Brain microvascular endothelial cell (primary cell): ENCODE measurements around the gene TFAP2A.

Experiments used
- DNase-seq: peaks from one replicate; pipeline ENCODE4 v3.0.0-alpha.2; 2020
- H3K27ac ChIP-seq: fragments of 250-450 bp; sonication (Bioruptor Pico); 2 replicates; pipeline ENCODE4 v1.5.1; 2020; ENCODE audit warnings: mild to moderate bottlenecking, moderate library complexity
- H3K27me3 ChIP-seq: fragments of 250-450 bp; sonication (Bioruptor Pico); replicated peaks from 2 replicates; pipeline ENCODE4 v1.5.1; 2020; ENCODE audit warnings: mild to moderate bottlenecking
- H3K36me3 ChIP-seq: fragments of 250-450 bp; sonication (Bioruptor Pico); replicated peaks from 2 replicates; pipeline ENCODE4 v1.5.1; 2020; ENCODE audit warnings: mild to moderate bottlenecking
- H3K4me3 ChIP-seq: 2 replicates; pipeline ENCODE4 v1.5.1; 2011; ENCODE audit warnings: low read depth, mild to moderate bottlenecking, control low read depth, low read length, moderate library complexity
- in situ Hi-C: cut with HindIII; loops from 2 replicates; pipeline ENCODE4 v1.10.0; 2017; ENCODE audit warnings: low sequenced_read_pairs, low pct_ligation_motif_present
- TF ChIP-seq, protein P1 (sequence below): IDR thresholded peaks from 2 replicates; pipeline ENCODE4 v1.5.1; 2011; ENCODE audit warnings: low read depth, mild to moderate bottlenecking, moderate library complexity, low read length, control low read depth, inconsistent platforms; ENCODE audit errors: missing control alignments

The TFAP2A gene

DNA sequence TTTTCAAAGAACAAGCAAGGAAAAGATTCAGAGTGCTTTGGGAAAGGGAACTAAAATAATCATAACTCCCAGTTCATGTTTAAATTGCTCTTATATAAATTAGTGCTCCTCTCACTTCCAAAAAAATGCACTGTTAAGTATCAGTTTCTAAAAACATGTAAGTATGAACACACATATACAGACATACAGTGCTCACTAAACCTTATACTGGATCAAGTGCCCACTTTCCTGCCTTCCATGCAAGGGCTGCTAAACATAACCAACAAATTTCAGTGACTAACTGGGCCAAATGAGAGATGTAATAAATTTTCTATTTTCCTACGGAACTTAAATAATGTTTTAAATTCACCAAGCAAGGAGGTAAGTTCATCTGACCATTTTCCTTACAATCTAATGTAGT, 6.4 kb downstream of the TFAP2A start:
- TF ChIP-seq, protein P1, sequence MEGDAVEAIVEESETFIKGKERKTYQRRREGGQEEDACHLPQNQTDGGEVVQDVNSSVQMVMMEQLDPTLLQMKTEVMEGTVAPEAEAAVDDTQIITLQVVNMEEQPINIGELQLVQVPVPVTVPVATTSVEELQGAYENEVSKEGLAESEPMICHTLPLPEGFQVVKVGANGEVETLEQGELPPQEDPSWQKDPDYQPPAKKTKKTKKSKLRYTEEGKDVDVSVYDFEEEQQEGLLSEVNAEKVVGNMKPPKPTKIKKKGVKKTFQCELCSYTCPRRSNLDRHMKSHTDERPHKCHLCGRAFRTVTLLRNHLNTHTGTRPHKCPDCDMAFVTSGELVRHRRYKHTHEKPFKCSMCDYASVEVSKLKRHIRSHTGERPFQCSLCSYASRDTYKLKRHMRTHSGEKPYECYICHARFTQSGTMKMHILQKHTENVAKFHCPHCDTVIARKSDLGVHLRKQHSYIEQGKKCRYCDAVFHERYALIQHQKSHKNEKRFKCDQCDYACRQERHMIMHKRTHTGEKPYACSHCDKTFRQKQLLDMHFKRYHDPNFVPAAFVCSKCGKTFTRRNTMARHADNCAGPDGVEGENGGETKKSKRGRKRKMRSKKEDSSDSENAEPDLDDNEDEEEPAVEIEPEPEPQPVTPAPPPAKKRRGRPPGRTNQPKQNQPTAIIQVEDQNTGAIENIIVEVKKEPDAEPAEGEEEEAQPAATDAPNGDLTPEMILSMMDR, result no peak
- Histone ChIP-seq H3K27ac (no peak overlapping the region), H3K36me3 (no peaks in the 10 kb centered on the region), H3K4me3 (peak overlapping the region; percentile 12), H3K27me3 (peaks cover 31% of the 10 kb centered on the region)
- DNase-seq, result no peak
- in situ Hi-C loops, result no loop called here

GRCh38 chr6:10407674-10408054, 7.2 kb downstream of the TFAP2A start:
- H3K4me3 ChIP-seq, result no peak overlapping the region
- in situ Hi-C loops, result no loop called here
- H3K27me3 ChIP-seq, result peaks cover 23% of the 10 kb centered on the region
- no peak overlapping the region for H3K27ac ChIP-seq
- DNase-seq, result no peak
- H3K36me3 ChIP-seq, result no peaks in the 10 kb centered on the region
- TF ChIP-seq, protein P1, result no peak

DNA sequence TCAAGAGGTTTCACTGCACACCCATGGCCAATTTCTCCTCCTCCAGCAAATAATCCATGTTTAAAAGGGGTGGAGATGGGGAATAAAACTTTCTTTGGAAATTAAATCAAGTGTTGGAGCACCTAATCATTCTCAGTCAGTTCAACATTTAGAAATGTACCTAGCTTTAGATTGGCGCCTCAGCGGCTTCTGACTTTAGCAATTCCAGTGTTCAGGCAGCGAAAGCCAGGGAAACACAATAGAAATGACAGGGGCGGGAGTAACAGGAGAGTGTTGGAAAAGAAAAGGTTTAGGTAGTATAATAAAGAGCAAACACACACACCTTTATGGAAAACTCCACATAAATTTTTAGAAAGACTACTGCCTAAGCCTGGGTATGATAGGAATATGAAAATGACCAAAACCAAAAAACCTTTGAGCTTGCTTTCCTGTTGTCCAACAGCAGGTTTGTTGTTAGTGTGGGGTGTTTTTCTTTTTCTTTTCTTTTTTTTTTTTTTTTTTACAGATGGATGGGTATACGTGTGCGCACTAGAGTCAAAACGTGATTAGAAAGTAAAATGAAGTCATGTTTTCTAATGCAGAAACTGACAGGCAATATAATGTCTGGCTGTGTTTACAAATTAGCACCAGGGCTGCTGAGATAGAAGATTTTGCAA, 7.7 kb downstream of the TFAP2A start:
- Histone ChIP-seq H3K27me3 (peaks cover 22% of the 10 kb centered on the region), H3K27ac (no peak overlapping the region), H3K36me3 (no peaks in the 10 kb centered on the region), H3K4me3 (no peak overlapping the region)
- TF ChIP-seq, protein P1, result no peak
- DNase-seq, result no peak
- in situ Hi-C loops, result no loop called here

DNA sequence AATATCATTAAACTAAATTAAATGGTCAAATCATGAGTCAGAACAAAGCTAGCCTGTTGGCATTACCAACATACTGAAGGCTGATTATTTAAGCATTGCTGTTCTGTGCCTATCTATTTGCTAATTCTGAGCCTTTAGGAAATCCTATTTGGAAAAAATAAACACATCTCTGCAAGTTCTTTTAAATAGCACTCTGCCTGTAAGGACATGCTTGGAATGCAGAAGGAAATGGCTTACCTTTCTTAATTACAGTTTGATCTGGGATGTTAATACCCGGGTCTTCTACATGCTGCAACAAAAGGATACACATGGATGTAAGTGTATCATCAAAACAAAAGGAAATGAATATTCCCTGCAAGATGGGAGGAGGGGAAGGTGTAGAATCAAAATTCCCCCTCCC, 8.3 kb downstream of the TFAP2A start:
- Histone ChIP-seq H3K27me3 (peaks cover 19% of the 10 kb centered on the region), H3K36me3 (no peaks in the 10 kb centered on the region), H3K27ac (no peak overlapping the region), H3K4me3 (no peak overlapping the region)
- TF ChIP-seq, protein P1, result no peak
- in situ Hi-C loops, result no loop called here
- DNase-seq, result no peak

- no peak for DNase-seq
- H3K27me3 ChIP-seq, result peaks cover 14% of the 10 kb centered on the region
- in situ Hi-C loops, result no loop called here
- no peaks in the 10 kb centered on the region for H3K36me3 ChIP-seq
- H3K4me3 ChIP-seq, result peak overlapping the region; percentile 62
- no peak overlapping the region for H3K27ac ChIP-seq
- TF ChIP-seq, protein P1, result no peak
Measured at GRCh38 chr6:10405513-10405900, 9.4 kb downstream of the TFAP2A start.
